Esophagus (tissue), 2 donors: ENCODE measurements around the gene BST2. TPM values are rescaled to one million over a fixed set of nuclear protein-coding genes. Genes with fewer than 3 reads are reported as not detected.
A peak's percentile ranks its signal among the peaks of the same experiment; 100 is the strongest.

Source experiments
- H3K27ac ChIP-seq, 2 donors: one replicate each; pipeline ENCODE4 v1.5.1; 2013; ENCODE audit warnings: low read depth in 2 of 2, mild to moderate bottlenecking in 2 of 2, inconsistent platforms in 1 of 2, low read length in 1 of 2, moderate library complexity in 1 of 2
- H3K27me3 ChIP-seq, 2 donors: one replicate each; pipeline ENCODE4 v1.6.1; 2013; ENCODE audit warnings: low read length in 2 of 2, control low read depth in 1 of 2, mild to moderate bottlenecking in 1 of 2; ENCODE audit not compliant: insufficient read depth in 2 of 2, control insufficient read depth in 1 of 2
- H3K36me3 ChIP-seq, 2 donors: one replicate each; pipeline ENCODE4 v1.6.1; 2013; ENCODE audit warnings: low read length in 1 of 2; ENCODE audit not compliant: control insufficient read depth in 2 of 2, insufficient read depth in 2 of 2
- H3K4me1 ChIP-seq, 2 donors: one replicate each; pipeline ENCODE4 v1.6.1; 2013; ENCODE audit warnings: low read length in 1 of 2; ENCODE audit not compliant: control insufficient read depth in 2 of 2, insufficient read depth in 2 of 2
- H3K4me3 ChIP-seq, 2 donors: one replicate each; pipeline ENCODE4 v1.5.1; 2013; ENCODE audit warnings: low read length in 2 of 2, mild to moderate bottlenecking in 2 of 2, low read depth in 1 of 2, moderate library complexity in 1 of 2
- H3K9me3 ChIP-seq, 2 donors: one replicate each; pipeline ENCODE4 v1.6.1; 2013; ENCODE audit warnings: mild to moderate bottlenecking in 2 of 2, low read depth in 1 of 2, low read length in 1 of 2, moderate library complexity in 1 of 2; ENCODE audit not compliant: control insufficient read depth in 2 of 2, insufficient read depth in 1 of 2
- WGBS, 2 donors: extraction: QIAGEN DNeasy Blood & Tissue Kit; methylation state at CpG; one replicate each; pipeline ENCODE4 v1.1.7; 2013; 5-methylcytosine and 5-hydroxymethylcytosine counted together
- polyA plus RNA-seq, 2 donors: library from polyadenylated mRNA; stranded (reverse); fragments of 200-250 nt; gene quantifications; one replicate each; pipeline ENCODE4 v1.2.3, GENCODE V29; 2013
- donor health status: healthy with polysubstance abuse.
- donor health status: Bipolar disorder and iron deficiency.

Gene BST2
- polyA plus RNA-seq, 2 donors, result 8.5 to 17.6 TPM

DNA sequence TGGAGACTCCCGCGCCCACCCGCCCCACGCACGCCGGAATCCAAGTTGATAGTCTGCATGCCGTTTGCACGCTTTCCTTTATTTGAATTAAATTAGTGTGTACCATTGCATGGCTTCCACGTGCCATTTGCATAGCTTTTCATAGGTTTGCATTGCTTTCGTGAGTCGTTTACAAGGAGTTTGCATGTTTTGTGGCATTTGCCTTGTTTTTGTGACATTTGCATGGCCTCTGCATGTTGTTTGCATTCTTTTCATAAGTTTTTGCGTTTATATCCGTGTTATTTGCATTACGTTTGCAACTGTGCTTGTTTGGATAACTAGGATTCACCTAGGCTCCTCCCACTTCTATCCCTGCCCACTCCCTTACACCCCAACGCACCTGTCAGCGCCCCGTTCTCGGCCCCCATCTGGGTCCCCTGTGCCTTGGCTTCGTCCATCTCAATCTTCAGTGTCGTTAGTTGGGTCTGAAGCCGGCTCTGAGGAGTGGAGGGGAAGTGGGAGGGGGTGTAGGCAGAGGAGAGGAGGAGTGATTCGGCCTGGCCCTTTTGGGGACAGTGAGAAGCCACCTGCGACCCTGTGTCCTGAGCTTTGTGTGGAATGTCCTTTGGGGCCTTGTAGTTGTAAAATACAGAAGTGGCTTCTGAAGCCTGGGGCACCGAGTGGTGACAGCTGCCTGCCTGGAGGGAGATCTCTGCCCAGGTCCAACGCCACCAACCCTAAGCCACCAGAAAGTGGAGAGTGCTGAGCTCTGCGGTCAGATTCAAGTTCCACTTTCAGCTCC, 13.9 kb downstream of the BST2 start:
- Histone ChIP-seq H3K4me1 (peaks cover 3 to 10% of the 10 kb centered on the region in 2 donors), H3K9me3 (no peaks in the 10 kb centered on the region), H3K4me3 (peak overlapping the region; percentile 4 to 40), H3K27me3 (peaks cover 0 to 3% of the 10 kb centered on the region in 2 donors), H3K36me3 (no peaks in the 10 kb centered on the region), H3K27ac (no peak overlapping the region)
- WGBS, 2 donors, result 9 to 11% methylated on average over 26 of the region's 26 CpGs

GRCh38 chr19:17390665-17391370, 14.6 kb downstream of the BST2 start:
- H3K4me1 ChIP-seq, result peaks cover 3 to 10% of the 10 kb centered on the region in 2 donors
- peaks cover 0 to 3% of the 10 kb centered on the region in 2 donors for H3K27me3 ChIP-seq
- 1% methylated on average over 42 to 50 of the region's 50 CpGs for WGBS, 2 donors
- no peaks in the 10 kb centered on the region for H3K9me3 ChIP-seq
- no peaks in the 10 kb centered on the region for H3K36me3 ChIP-seq
- peak overlapping the region; percentile 40 for H3K4me3 ChIP-seq
- peak overlapping the region in 1 of 2 donors; percentile 17 for H3K27ac ChIP-seq

DNA sequence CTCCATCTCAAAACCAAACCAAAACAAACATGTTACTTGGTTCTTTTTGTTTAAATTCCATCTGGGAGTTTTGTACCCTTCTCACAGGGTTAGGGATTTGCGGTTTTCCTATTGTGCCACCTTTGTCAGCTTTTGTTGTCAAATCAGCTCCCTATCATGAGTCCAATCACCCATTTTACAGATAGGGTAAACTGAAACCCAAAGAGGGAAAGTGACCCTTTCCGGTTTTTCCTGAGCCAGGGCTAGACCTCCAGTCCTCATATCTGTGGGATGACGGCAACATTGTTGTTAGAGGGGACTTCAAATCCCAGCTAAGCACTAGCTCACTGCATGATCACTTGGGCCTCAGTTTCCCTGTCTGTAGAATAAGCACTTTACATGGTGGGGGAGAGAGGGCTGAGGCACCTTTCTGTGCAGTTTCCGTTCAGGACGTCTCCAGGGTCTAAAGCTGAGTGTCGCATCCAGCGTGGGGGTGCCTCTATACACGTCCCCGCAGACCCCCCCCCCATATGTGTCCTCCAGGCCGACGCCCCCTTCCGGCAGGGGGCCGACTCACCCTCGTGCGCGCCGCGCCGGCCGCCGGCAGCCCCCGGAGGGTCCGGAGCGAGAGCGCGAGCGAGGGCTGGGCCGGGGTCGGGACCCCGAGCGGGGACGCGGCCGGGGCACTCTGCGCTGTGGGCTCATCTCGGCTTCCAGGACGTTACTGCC, 15.3 kb downstream of the BST2 start:
- H3K4me3 ChIP-seq, result peak overlapping the region; percentile 37 to 40
- WGBS, 2 donors, result 9 to 17% methylated on average over 20 to 37 of the region's 37 CpGs
- no peaks in the 10 kb centered on the region for H3K9me3 ChIP-seq
- no peaks in the 10 kb centered on the region for H3K36me3 ChIP-seq
- peaks cover 0 to 3% of the 10 kb centered on the region in 2 donors for H3K27me3 ChIP-seq
- H3K27ac ChIP-seq, result no peak overlapping the region
- H3K4me1 ChIP-seq, result peaks cover 3 to 8% of the 10 kb centered on the region in 2 donors

DNA sequence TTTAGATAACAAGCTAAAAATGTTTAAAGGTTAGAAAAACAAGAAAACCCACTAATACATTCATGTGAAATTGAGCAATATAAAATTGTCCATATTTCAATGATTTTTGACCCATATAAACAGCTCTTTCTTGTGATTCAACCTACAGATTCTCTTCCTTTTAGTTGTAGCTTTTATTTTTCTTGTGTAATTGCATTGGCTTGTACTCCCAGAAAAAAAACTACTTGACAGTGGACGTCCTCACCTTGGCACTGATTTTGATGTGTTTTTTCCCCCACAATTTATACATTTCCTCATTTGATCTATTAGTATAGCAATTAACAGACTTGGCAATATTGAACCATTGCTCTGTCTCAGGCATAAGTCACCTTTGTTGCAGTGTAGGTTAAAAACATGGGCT, 16.1 kb downstream of the BST2 start:
- 43 to 53% methylated on average over 1 of the region's 1 CpG for WGBS, 2 donors
- Histone ChIP-seq H3K27me3 (peaks cover 0 to 3% of the 10 kb centered on the region in 2 donors), H3K27ac (no peak overlapping the region), H3K4me1 (peaks cover 3 to 5% of the 10 kb centered on the region in 2 donors), H3K36me3 (no peaks in the 10 kb centered on the region), H3K9me3 (no peaks in the 10 kb centered on the region), H3K4me3 (no peak overlapping the region)

DNA sequence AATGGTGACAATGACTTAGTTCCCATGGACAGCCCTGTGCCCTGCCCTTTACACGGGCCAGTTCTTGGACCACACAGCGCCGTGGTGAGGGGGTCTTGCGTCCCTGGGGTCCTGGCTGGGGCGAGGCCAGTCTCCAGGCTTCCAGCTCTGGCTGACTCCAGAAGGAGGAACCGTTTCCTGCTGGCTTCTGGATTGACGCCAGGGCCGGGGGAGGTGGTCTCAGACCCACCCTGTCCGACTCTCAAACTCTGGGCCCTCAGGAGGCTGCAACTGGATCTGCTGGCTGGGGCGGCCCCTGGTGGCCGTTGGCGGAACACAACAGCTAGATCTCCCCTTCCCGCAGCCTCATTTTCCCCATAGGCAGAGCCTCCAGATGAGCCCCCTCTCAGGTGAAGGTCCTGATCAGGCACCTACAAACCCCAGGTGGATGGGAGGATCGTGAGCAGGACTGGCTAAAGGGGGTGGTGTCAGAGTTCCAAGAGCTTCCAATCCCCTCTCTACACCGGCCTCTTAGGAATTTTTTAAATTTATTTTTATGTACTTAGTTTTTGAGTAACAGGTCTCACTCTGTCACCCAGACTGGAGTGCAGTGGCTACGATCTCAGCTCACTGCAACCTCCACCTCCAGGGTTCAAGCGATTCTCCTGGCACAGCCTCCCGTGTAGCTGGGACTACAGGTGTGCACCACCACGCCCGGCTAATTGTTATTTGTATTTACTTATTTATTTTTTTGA, 19.4 kb downstream of the BST2 start:
- Histone ChIP-seq H3K36me3 (no peaks in the 10 kb centered on the region), H3K27me3 (no peaks in the 10 kb centered on the region), H3K4me1 (peaks cover 3 to 5% of the 10 kb centered on the region in 2 donors), H3K27ac (no peak overlapping the region), H3K9me3 (no peaks in the 10 kb centered on the region), H3K4me3 (no peak overlapping the region)
- 33 to 36% methylated on average over 20 of the region's 20 CpGs for whole genome bisulfite sequencing, 2 donors

- 96 to 97% methylated on average over 5 of the region's 5 CpGs for whole genome bisulfite sequencing, 2 donors
- Histone ChIP-seq H3K9me3 (no peaks in the 10 kb centered on the region), H3K4me3 (no peak overlapping the region), H3K27me3 (no peaks in the 10 kb centered on the region), H3K36me3 (no peaks in the 10 kb centered on the region), H3K4me1 (no peaks in the 10 kb centered on the region), H3K27ac (no peak overlapping the region)
Measured at GRCh38 chr19:17380426-17381138, 24.8 kb downstream of the BST2 start.

GRCh38 chr19:17379221-17379631, 26.2 kb downstream of the BST2 start:
- Histone ChIP-seq H3K4me1 (no peaks in the 10 kb centered on the region), H3K27ac (no peak overlapping the region), H3K4me3 (no peak overlapping the region), H3K36me3 (no peaks in the 10 kb centered on the region), H3K9me3 (no peaks in the 10 kb centered on the region), H3K27me3 (no peaks in the 10 kb centered on the region)
- WGBS, 2 donors, result 44 to 46% methylated on average over 14 of the region's 14 CpGs

DNA sequence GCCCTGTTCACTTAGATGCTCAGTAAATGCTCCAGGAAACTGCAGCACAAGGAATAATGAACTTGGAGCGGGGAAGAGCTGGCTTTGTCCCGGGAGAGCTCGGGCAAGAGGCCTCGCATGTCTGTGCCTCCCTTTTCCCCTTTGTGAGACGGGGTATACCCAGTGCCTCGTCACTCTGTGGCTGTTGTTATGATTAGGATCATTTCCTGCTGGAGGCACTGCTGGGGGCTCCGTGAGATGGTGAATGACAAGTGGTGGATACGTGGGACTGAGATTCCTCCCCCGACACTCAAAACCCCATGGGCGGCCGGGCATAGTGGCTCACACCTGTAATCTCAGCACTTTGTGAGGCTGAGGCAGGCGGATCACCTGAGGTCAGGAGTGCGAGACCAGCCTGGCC, 27.2 kb downstream of the BST2 start:
- Histone ChIP-seq H3K4me1 (no peaks in the 10 kb centered on the region), H3K4me3 (no peak overlapping the region), H3K9me3 (no peaks in the 10 kb centered on the region), H3K27ac (no peak overlapping the region), H3K36me3 (no peaks in the 10 kb centered on the region), H3K27me3 (no peaks in the 10 kb centered on the region)
- WGBS, 2 donors, result 62 to 71% methylated on average over 13 of the region's 13 CpGs
